Middle frontal gyrus (tissue), 1 donor: ENCODE measurements around the gene TBC1D19.
"Not testable (repeated sequence)": the region's sequence is repeated elsewhere in the genome, so short reads cannot be mapped to it uniquely, and the experiment has no call there.

Source experiments
- DNase-seq: peaks from one replicate; pipeline ENCODE4 v3.0.0-alpha.2; 2015; ENCODE audit warnings: low spot score; ENCODE audit errors: extremely low spot score

The TBC1D19 gene

DNA sequence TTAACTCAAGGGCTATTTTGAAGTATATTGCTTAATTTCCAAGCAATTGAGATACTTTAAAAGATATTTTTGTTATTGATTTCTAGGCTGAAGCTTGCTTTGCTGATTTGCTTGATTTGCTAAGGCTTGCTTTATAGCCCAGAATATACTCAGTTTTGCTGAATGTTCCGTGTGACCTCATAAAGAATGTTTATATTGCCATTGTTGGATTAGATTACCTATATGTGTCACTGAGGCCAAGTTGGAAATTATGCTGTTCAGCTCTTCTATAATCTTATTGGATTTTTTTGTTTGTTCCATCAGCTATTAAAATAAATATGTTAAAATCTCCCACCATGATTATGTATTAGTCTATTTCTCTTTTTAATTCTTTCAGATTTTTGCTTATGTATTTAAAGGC, 13.0 kb downstream of the TBC1D19 start:
- DNase-seq, result no peak

- no peak for DNase-seq
Measured at GRCh38 chr4:26601204-26601603, 17.3 kb downstream of the TBC1D19 start.

- DNase-seq, result no peak
Measured at GRCh38 chr4:26607776-26608175, 23.9 kb downstream of the TBC1D19 start.

DNA sequence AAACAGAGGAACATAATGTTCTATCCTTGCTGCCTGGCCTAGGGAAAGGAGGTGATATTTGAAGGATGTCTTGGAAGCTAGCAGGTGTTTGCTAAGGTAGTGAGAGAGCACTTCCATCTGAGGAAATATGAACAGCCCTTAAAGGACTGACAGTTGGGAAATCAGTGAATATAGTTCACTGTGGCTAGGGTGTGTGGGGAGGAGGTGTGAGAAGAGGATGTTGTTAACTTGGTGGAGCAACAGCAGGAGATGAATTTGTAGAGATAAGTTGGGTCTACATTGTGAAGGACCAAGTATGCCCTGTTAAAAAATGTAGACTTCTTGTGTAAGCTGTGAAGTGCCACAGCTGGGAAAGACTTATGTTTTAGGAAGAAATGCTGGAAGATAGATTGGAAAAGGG, 25.5 kb downstream of the TBC1D19 start:
- no peak for DNase-seq

GRCh38 chr4:26609868-26610267, 26.0 kb downstream of the TBC1D19 start:
- no peak for DNase-seq

DNA sequence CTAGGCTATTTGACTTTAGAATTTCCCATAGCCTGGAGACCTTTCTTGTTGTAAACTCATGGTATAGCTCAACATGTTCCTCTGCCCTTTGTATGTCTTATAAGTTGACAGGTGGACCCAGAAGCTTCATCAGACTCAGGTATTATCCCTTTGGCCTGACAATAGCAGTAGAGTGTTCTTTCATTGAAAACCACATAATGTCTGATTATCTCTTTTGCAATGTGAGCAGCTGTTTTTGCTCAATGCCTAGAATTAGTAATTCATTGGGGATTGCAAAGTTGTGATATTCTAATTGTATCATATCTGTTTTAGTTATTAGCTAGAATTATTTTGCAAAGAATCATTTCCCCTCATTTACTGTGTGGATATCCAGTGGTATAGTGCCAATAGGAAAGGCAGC, 27.5 kb downstream of the TBC1D19 start:
- DNase-seq, result no peak

GRCh38 chr4:26611885-26612284, 28.0 kb downstream of the TBC1D19 start:
- DNase-seq, result no peak

- DNase-seq, result no peak
Measured at GRCh38 chr4:26613237-26613636, 29.4 kb downstream of the TBC1D19 start.

DNA sequence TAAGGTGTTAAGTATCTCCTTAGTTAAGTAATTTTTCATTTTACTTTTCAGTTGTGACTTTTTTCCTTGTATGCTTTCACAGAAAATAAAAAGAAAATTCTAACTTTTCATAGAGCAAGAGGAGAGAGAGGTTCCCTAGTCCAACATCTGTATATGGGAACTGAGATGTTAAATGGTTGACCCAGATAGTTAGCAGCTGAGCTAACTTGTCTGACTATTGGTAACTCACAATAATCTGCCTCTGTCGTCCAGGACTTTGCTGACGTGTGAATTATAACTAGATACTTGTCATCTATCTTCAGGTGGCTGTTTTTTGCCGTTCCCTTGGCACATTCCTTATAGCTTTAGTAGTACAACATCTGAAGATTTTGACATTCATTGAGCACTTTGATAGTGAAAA, 29.9 kb downstream of the TBC1D19 start:
- DNase-seq, result no peak

DNA sequence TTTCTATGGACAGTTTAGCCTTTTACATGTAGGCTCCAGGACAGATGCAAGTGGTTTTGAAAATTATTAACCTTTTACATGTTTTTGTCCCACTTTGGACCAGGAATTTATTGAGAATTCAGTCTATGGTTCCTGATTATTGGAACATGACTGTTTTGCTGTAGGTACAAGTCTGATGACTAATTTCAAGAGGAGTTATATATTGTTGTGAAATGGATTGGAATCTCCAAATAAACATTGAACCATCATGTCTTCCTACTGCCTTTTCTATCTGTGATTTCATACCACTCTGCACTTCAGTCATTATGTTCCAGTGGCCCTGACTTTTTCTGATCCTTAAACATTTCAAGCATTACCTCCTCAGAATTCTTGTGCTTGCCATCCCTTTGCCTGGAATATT, 35.9 kb downstream of the TBC1D19 start:
- no peak for DNase-seq

DNA sequence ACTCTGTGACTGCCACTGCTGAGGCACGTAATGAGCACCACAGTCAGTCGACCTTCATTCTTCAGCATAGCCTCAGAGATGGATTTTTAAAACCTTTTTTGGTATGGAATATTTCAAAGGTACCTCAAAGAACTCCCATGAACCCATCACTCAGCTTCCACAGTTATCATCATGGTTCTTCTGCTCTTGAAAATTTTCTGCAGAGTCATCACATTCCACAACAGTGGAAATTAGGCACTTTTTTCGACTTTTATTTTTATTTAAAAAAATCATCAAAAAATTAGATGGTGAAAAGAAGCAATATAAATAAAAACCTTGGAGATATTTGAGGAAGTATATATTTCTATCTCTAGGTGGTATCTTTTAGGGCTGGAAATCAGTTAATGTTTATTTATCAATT, 37.5 kb downstream of the TBC1D19 start:
- DNase-seq, result no peak

- DNase-seq, result no peak
Measured at GRCh38 chr4:26622913-26623312, 39.0 kb downstream of the TBC1D19 start.

- DNase-seq, result not testable (repeated sequence)
Measured at GRCh38 chr4:26626658-26627057, 42.8 kb downstream of the TBC1D19 start.

DNA sequence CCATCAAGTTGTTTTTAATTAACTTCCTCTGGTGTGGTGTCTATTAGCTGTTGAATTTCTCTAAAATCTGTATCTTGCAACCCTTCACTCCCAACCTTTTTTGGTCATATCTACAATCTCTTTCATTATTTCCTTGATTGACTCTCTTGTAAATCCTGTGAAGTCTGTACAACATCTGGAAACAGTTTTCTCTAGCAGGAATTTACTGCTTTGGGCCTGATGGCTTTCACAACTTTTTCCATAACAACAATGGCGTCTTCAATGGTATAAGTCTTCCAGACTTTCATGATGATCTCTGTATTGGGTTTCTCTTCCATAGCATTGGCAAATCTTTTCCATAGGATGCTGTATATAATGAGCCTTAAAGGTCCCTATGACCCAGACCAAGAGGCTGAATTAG, 49.0 kb downstream of the TBC1D19 start:
- DNase-seq, result no peak

- no peak for DNase-seq
Measured at GRCh38 chr4:26634237-26634636, 50.4 kb downstream of the TBC1D19 start.

DNA sequence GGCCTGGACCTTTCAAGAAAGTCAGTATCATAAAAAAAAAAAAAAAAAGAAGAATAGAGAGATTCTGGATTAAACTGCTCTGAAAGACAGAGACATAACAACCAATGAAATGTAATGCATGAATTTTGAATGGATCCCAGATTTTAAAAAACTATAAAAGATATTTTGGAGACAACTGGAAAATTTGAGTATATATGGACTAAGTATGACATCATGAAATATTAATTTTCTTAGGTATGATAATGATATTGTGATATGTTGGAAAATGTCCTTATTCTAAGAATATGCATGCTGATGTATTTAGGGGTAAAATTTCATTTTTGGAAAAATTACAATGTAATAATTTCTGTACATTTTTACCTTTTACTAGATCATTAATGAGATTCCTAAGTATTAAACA, 52.6 kb downstream of the TBC1D19 start:
- DNase-seq, result no peak

DNA sequence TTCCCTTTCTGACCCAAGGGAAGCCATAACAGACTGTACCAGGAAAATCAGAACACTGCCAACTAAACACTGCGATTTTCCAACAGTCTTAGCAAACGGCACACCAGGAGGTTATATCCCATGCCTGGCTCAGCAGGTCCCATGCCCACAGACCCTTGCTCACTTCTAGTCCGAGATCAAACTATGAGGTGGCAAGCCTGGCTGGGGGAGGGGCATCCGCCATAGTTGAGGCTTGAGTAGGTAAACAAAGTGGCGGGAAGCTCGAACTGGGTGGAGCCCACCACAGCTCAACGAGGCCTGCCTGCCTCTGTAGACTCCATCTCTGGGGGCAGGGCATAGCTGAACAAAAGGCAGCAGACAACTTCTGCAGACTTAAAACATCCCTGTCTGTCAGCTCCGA, 56.8 kb downstream of the TBC1D19 start:
- DNase-seq, result not testable (repeated sequence)

- DNase-seq, result no peak
Measured at GRCh38 chr4:26647523-26648224, 63.8 kb downstream of the TBC1D19 start.

DNA sequence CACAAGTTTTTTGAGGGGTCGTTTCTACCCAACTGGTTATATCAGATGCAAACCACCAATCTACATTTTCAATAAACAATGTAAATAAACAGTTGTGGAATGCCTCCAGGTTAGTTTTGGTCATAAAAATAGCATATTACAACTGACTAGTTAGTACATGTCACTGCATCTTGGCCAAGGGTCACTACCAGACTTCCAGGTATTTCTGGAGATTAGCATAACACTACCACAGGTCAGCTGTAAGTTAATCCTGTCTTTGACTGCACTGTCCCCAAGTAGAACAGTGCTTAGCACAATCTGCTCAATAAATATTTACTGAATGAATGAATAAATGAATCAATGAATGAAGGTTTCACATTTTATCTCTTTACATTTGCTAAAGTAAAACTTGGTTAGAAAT, 64.4 kb downstream of the TBC1D19 start:
- DNase-seq, result no peak

- DNase-seq, result no peak
Measured at GRCh38 chr4:26660261-26660660, 76.4 kb downstream of the TBC1D19 start.

- no peak for DNase-seq
Measured at GRCh38 chr4:26663888-26664287, 80.0 kb downstream of the TBC1D19 start.

GRCh38 chr4:26670903-26671537, 87.1 kb downstream of the TBC1D19 start:
- no peak for DNase-seq

- not testable (repeated sequence) for DNase-seq
Measured at GRCh38 chr4:26679040-26679695, 95.3 kb downstream of the TBC1D19 start.
